Neural cell (in vitro differentiated cells): ENCODE measurements around the gene LDLRAD4. TPM values are rescaled to one million over a fixed set of nuclear protein-coding genes. Genes with fewer than 3 reads are reported as not detected.

Experiments used
- H2AFZ ChIP-seq: fragments of 200-600, 300-800 bp; sonication (generic), shearing (Covaris generic); 2 replicates; pipeline ENCODE4 v1.6.0; 2014; ENCODE audit warnings: low read depth, mild to moderate bottlenecking, antibody characterized with exemption, low read length, moderate library complexity
- H3F3A ChIP-seq: fragments of 200-600 bp; shearing (Covaris generic); 2 replicates; pipeline ENCODE4 v1.6.1; 2016; ENCODE audit warnings: mild to moderate bottlenecking, moderate library complexity, mixed read lengths, antibody characterized with exemption, low read length; ENCODE audit not compliant: insufficient read depth, poor library complexity, severe bottlenecking
- H3K27ac ChIP-seq: fragments of 200-600, 300-800 bp; sonication (generic), shearing (Covaris generic); 2 replicates; pipeline ENCODE4 v1.5.1; 2014; ENCODE audit warnings: mild to moderate bottlenecking, low read length, moderate library complexity
- H3K27me3 ChIP-seq: fragments of 300-800, 200-600 bp; sonication (generic), shearing (Covaris generic); 2 replicates; pipeline ENCODE4 v1.6.0; 2014; ENCODE audit warnings: mild to moderate bottlenecking, low read depth, low read length, moderate library complexity; ENCODE audit not compliant: insufficient read depth
- H3K36me3 ChIP-seq: fragments of 300-800, 200-600 bp; sonication (generic), shearing (Covaris generic); 2 replicates; pipeline ENCODE4 v1.5.1; 2014; ENCODE audit warnings: mild to moderate bottlenecking, antibody characterized with exemption, low read length, moderate library complexity; ENCODE audit not compliant: insufficient read depth
- H3K4me2 ChIP-seq: fragments of 300-800, 200-600 bp; sonication (generic), shearing (Covaris generic); 2 replicates; pipeline ENCODE4 v1.6.0; 2014; ENCODE audit warnings: mild to moderate bottlenecking, low read length
- H3K4me3 ChIP-seq: fragments of 300-800, 200-600 bp; sonication (generic), shearing (Covaris generic); 2 replicates; pipeline ENCODE4 v1.5.1; 2014; ENCODE audit warnings: mild to moderate bottlenecking, low read length, moderate library complexity
- H3K79me2 ChIP-seq: fragments of 200-600 bp; shearing (Covaris generic); replicated peaks from 2 replicates; pipeline ENCODE4 v1.6.0; 2014; ENCODE audit warnings: mild to moderate bottlenecking, low read length, moderate library complexity; ENCODE audit not compliant: insufficient read depth
- H3K9ac ChIP-seq: fragments of 300-800, 200-600 bp; sonication (generic), shearing (Covaris generic); 2 replicates; pipeline ENCODE4 v1.6.1; 2016; ENCODE audit warnings: mild to moderate bottlenecking, low read length, mixed read lengths
- H3K9me2 ChIP-seq: fragments of 200-600 bp; shearing (Covaris generic); 2 replicates; pipeline ENCODE4 v1.6.1; 2016; ENCODE audit warnings: mild to moderate bottlenecking, low read length, mixed read lengths; ENCODE audit not compliant: insufficient read depth
- H3K9me3 ChIP-seq: fragments of 200-600, 300-800 bp; sonication (generic), shearing (Covaris generic); 2 replicates; pipeline ENCODE4 v1.6.1; 2016; ENCODE audit warnings: mild to moderate bottlenecking, mixed run types, low read length, moderate library complexity, mixed read lengths
- H4K20me1 ChIP-seq: fragments of 200-600 bp; shearing (Covaris generic); 2 replicates; pipeline ENCODE4 v1.6.1; 2016; ENCODE audit warnings: mild to moderate bottlenecking, mixed run types; ENCODE audit not compliant: insufficient read depth
- EP300 ChIP-seq: fragments of 450-650 bp; conservative IDR thresholded peaks from 2 replicates; pipeline ENCODE4 v1.6.1; 2014; ENCODE audit warnings: antibody characterized with exemption, mild to moderate bottlenecking, moderate library complexity; ENCODE audit not compliant: poor library complexity, severe bottlenecking
- EZH2 ChIP-seq: fragments of 200-600, 300-800 bp; shearing (Covaris generic), sonication (generic); IDR thresholded peaks from 2 replicates; pipeline ENCODE4 v1.6.1; 2014; ENCODE audit warnings: antibody characterized with exemption, low read length, borderline replicate concordance, mild to moderate bottlenecking; ENCODE audit not compliant: insufficient read depth, poor library complexity, severe bottlenecking
- MXI1 ChIP-seq: fragments of 450-650 bp; conservative IDR thresholded peaks from 2 replicates; pipeline ENCODE4 v1.6.1; 2014; ENCODE audit warnings: antibody characterized with exemption, mild to moderate bottlenecking; ENCODE audit not compliant: poor library complexity, severe bottlenecking
- POLR2AphosphoS5 ChIP-seq: IDR thresholded peaks from 2 replicates; pipeline ENCODE4 v1.6.1; 2012
- RAD21 ChIP-seq: fragments of 450-650 bp; conservative IDR thresholded peaks from 2 replicates; pipeline ENCODE4 v1.6.1; 2014; ENCODE audit warnings: antibody characterized with exemption, mild to moderate bottlenecking, moderate library complexity
- SMC3 ChIP-seq: fragments of 450-650 bp; conservative IDR thresholded peaks from 2 replicates; pipeline ENCODE4 v1.6.1; 2014; ENCODE audit warnings: antibody characterized with exemption, mild to moderate bottlenecking, moderate library complexity; ENCODE audit not compliant: poor library complexity
- TAF1 ChIP-seq: IDR thresholded peaks from 2 replicates; pipeline ENCODE4 v1.6.1; 2012; ENCODE audit warnings: low read depth
- polyA plus RNA-seq: library from polyadenylated mRNA; depleted of rRNA; stranded (reverse); fragments of >200 nt; gene quantifications from 2 replicates; pipeline ENCODE4 v1.2.3, GENCODE V29; 2014
- TF ChIP-seq, protein P1 (sequence below): fragments of 450-650 bp; IDR thresholded peaks from 2 replicates; pipeline ENCODE4 v1.5.1; 2014; ENCODE audit warnings: antibody characterized with exemption, mild to moderate bottlenecking, moderate library complexity; ENCODE audit not compliant: poor library complexity, severe bottlenecking
- TF ChIP-seq, protein P2 (sequence below): IDR thresholded peaks from 2 replicates; pipeline ENCODE4 v1.6.1; 2012; ENCODE audit warnings: borderline replicate concordance

LDLRAD4 gene
- polyA plus RNA-seq, 1 donor from 2014 or later, result 3.7 TPM

DNA sequence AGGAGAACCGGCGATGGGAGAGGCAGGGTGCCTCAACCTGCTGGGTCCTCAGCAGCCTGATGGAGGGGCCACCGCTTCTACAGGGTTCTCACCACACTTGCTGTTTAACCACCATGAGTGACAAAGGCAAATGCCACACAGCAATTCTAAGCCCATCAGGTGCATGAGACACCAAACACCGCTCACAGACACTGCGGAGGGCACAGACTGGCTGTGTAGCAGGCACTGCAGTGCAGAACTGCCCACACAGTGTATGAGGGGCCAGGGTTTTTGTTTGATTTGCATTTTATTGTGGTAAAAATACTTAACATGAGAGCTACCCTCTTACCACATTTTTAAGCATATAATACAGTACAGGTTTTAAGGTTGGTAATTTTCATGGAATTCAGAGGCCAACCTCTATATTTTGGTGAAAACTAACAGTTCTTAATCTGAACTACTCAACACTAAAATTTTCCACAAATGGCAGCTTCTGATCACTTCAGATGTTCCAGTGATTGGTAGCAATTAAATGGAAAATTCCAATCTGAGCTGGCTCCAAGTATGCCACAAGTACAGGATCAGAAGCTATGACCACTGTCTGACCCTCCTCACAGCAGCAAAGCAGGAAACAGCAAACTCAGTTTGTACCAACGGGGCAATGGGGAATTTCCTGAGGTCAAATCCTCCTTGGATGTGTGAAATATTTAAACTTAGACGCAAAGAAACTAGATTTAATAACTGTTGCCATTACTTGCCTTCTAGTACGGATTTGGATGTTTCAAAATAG, 440.1 kb downstream of the LDLRAD4 start:
- H3K36me3 ChIP-seq, result no peaks in the 10 kb centered on the region
- no peaks in the 10 kb centered on the region for H3K9me3 ChIP-seq
- H3K27me3 ChIP-seq, result no peaks in the 10 kb centered on the region
- no peaks in the 10 kb centered on the region for H3F3A ChIP-seq
- no peak overlapping the region for H3K9ac ChIP-seq
- H2AFZ ChIP-seq, result no peak overlapping the region
- no peak overlapping the region for H3K27ac ChIP-seq
- H3K4me3 ChIP-seq, result no peak overlapping the region
- no peaks in the 10 kb centered on the region for H3K79me2 ChIP-seq
- TF ChIP-seq POLR2AphosphoS5 (no peak), SMC3 (no peak), EZH2 (no peak), TAF1 (no peak), EP300 (no peak), MXI1 (no peak), RAD21 (no peak)
- TF ChIP-seq, protein P1, sequence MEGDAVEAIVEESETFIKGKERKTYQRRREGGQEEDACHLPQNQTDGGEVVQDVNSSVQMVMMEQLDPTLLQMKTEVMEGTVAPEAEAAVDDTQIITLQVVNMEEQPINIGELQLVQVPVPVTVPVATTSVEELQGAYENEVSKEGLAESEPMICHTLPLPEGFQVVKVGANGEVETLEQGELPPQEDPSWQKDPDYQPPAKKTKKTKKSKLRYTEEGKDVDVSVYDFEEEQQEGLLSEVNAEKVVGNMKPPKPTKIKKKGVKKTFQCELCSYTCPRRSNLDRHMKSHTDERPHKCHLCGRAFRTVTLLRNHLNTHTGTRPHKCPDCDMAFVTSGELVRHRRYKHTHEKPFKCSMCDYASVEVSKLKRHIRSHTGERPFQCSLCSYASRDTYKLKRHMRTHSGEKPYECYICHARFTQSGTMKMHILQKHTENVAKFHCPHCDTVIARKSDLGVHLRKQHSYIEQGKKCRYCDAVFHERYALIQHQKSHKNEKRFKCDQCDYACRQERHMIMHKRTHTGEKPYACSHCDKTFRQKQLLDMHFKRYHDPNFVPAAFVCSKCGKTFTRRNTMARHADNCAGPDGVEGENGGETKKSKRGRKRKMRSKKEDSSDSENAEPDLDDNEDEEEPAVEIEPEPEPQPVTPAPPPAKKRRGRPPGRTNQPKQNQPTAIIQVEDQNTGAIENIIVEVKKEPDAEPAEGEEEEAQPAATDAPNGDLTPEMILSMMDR, result no peak
- TF ChIP-seq, protein P2, sequence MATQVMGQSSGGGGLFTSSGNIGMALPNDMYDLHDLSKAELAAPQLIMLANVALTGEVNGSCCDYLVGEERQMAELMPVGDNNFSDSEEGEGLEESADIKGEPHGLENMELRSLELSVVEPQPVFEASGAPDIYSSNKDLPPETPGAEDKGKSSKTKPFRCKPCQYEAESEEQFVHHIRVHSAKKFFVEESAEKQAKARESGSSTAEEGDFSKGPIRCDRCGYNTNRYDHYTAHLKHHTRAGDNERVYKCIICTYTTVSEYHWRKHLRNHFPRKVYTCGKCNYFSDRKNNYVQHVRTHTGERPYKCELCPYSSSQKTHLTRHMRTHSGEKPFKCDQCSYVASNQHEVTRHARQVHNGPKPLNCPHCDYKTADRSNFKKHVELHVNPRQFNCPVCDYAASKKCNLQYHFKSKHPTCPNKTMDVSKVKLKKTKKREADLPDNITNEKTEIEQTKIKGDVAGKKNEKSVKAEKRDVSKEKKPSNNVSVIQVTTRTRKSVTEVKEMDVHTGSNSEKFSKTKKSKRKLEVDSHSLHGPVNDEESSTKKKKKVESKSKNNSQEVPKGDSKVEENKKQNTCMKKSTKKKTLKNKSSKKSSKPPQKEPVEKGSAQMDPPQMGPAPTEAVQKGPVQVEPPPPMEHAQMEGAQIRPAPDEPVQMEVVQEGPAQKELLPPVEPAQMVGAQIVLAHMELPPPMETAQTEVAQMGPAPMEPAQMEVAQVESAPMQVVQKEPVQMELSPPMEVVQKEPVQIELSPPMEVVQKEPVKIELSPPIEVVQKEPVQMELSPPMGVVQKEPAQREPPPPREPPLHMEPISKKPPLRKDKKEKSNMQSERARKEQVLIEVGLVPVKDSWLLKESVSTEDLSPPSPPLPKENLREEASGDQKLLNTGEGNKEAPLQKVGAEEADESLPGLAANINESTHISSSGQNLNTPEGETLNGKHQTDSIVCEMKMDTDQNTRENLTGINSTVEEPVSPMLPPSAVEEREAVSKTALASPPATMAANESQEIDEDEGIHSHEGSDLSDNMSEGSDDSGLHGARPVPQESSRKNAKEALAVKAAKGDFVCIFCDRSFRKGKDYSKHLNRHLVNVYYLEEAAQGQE, result no peak
- peaks cover 3% of the 10 kb centered on the region for H4K20me1 ChIP-seq
- H3K4me2 ChIP-seq, result no peak overlapping the region
- H3K9me2 ChIP-seq, result no peaks in the 10 kb centered on the region

DNA sequence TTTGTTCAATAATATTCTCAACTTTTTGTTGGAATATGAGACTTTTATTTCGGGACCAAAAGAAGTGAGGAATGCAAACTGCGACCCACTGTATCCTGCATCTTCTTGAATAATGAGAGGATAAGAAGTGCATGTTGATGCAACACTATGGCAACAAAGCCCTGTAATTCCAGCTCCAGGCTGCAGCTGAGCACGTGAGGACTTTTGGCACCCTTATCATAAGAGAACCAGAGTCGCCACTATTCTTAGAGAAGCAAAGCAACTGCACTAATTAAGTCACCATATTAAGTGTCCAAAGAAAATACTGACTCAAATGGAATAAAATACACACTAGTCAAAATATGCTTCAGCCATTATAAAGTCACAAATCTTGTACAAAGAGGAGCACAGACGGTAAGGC, 441.9 kb downstream of the LDLRAD4 start:
- no peak overlapping the region for H3K4me3 ChIP-seq
- no peak overlapping the region for H2AFZ ChIP-seq
- H3F3A ChIP-seq, result no peaks in the 10 kb centered on the region
- H3K9me2 ChIP-seq, result no peaks in the 10 kb centered on the region
- no peak for TF ChIP-seq RAD21
- TF ChIP-seq POLR2AphosphoS5, result no peak
- TF ChIP-seq, protein P2, result no peak
- TF ChIP-seq, protein P1, result no peak
- no peak for TF ChIP-seq MXI1
- TF ChIP-seq TAF1, result no peak
- TF ChIP-seq EP300, result no peak
- no peak for TF ChIP-seq SMC3
- no peak for TF ChIP-seq EZH2
- H3K9ac ChIP-seq, result no peak overlapping the region
- no peak overlapping the region for H3K27ac ChIP-seq
- no peaks in the 10 kb centered on the region for H3K79me2 ChIP-seq
- H3K36me3 ChIP-seq, result no peaks in the 10 kb centered on the region
- H3K27me3 ChIP-seq, result no peaks in the 10 kb centered on the region
- H3K9me3 ChIP-seq, result no peaks in the 10 kb centered on the region
- H3K4me2 ChIP-seq, result no peak overlapping the region
- peaks cover 3% of the 10 kb centered on the region for H4K20me1 ChIP-seq
